ENCODE data around the gene AFDN.
A peak's percentile ranks its signal among the peaks of the same experiment; 100 is the strongest.

Gene AFDN

GRCh38 chr6:167826896-167827582 lies at the start of gene AFDN:
TSS of gene AFDN (plus strand) at chr6:167826911. CDS start at chr6:167827133, 222 bp downstream.
- peak; percentile 26 for DNase-seq

- no peak for DNase-seq
Measured at GRCh38 chr6:167778497-167779128, 48.1 kb upstream of the AFDN start.

- DNase-seq: no peak
Measured at GRCh38 chr6:167779129-167779992, 47.4 kb upstream of the AFDN start.

GRCh38 chr6:167779993-167780655 lies 46.6 kb upstream of the AFDN start:
- DNase-seq: no peak

GRCh38 chr6:167781066-167781767 lies 45.5 kb upstream of the AFDN start:
- no peak for DNase-seq

GRCh38 chr6:167781868-167782267 lies 44.8 kb upstream of the AFDN start:
- no peak for DNase-seq

GRCh38 chr6:167782698-167783517 lies 43.8 kb upstream of the AFDN start:
- DNase-seq: no peak

GRCh38 chr6:167786853-167787675 lies 39.6 kb upstream of the AFDN start:
- no peak for DNase-seq

- no peak for DNase-seq
Measured at GRCh38 chr6:167787896-167788562, 38.7 kb upstream of the AFDN start.

GRCh38 chr6:167788563-167788903 lies 38.2 kb upstream of the AFDN start:
- DNase-seq: no peak

GRCh38 chr6:167789358-167789757 lies 37.4 kb upstream of the AFDN start:
- no peak for DNase-seq

- no peak for DNase-seq
Measured at GRCh38 chr6:167791091-167791779, 35.5 kb upstream of the AFDN start.

- DNase-seq: no peak
Measured at GRCh38 chr6:167791780-167792478, 34.8 kb upstream of the AFDN start.

GRCh38 chr6:167793421-167793820 lies 33.3 kb upstream of the AFDN start:
- no peak for DNase-seq

GRCh38 chr6:167794161-167795157 lies 32.3 kb upstream of the AFDN start:
- no peak for DNase-seq

- no peak for DNase-seq
Measured at GRCh38 chr6:167795321-167795811, 31.3 kb upstream of the AFDN start.

- DNase-seq: no peak
Measured at GRCh38 chr6:167795874-167796191, 30.9 kb upstream of the AFDN start.
